PC-9 (cell line): ENCODE measurements around the gene MTG1. TPM values are rescaled to one million over a fixed set of nuclear protein-coding genes. Genes with fewer than 3 reads are reported as not detected.

Experiments
- BruUV-seq: library from RNA; stranded (reverse); fragments of 400-500 nt; replicated peaks from 2 replicates; lab custom pipeline; 2021; lab: Mats Ljungman, UMichigan
- CTCF ChIA-PET: fragments of 300-600 bp; sonication (Branson Sonifier 250); formaldehyde crosslinking; loops from one replicate; lab custom pipeline; 2022; ENCODE audit warnings: antibody characterized with exemption; lab: Charles Lee
- POLR2A ChIA-PET: fragments of 300-600 bp; sonication (Branson Sonifier 250); formaldehyde crosslinking; loops from one replicate; lab custom pipeline; 2022; ENCODE audit warnings: antibody characterized with exemption; ENCODE audit not compliant: unreplicated experiment; lab: Charles Lee
- DNase-seq, 2 experiments: peaks; one replicate each; pipeline versions ENCODE4 v3.0.0 to v3.0.0-alpha.2; 2015 to 2022; ENCODE audit warnings: mixed read lengths in 1 of 2
- H2AFZ ChIP-seq: fragments of 200-600 bp; sonication (generic); 2 replicates; pipeline ENCODE4 v1.8.1; 2017; ENCODE audit warnings: antibody characterized with exemption
- H3F3A ChIP-seq: fragments of 200-600 bp; sonication (generic); 2 replicates; pipeline ENCODE4 v1.8.1; 2017; ENCODE audit warnings: antibody characterized with exemption, mild to moderate bottlenecking, low read depth; ENCODE audit not compliant: insufficient read depth
- H3K27ac ChIP-seq: fragments of 200-600 bp; sonication (generic); 2 replicates; pipeline ENCODE4 v1.6.1; 2016; ENCODE audit warnings: mixed run types
- H3K27me3 ChIP-seq: fragments of 200-600 bp; sonication (generic); 2 replicates; pipeline ENCODE4 v1.6.1; 2016; ENCODE audit warnings: low read depth, mixed run types; ENCODE audit not compliant: insufficient read depth
- H3K36me3 ChIP-seq: fragments of 200-600 bp; sonication (generic); 2 replicates; pipeline ENCODE4 v1.6.1; 2016; ENCODE audit warnings: low read depth, mixed run types
- H3K4me1 ChIP-seq: fragments of 200-600 bp; sonication (generic); replicated peaks from 2 replicates; pipeline ENCODE4 v1.6.1; 2016; ENCODE audit warnings: mixed run types; ENCODE audit not compliant: insufficient read depth
- H3K4me2 ChIP-seq: fragments of 200-600 bp; sonication (generic); 2 replicates; pipeline ENCODE4 v1.6.1; 2017; ENCODE audit warnings: mixed run types
- H3K4me3 ChIP-seq: fragments of 200-600 bp; sonication (generic); 2 replicates; pipeline ENCODE4 v1.6.1; 2016; ENCODE audit warnings: mixed run types
- H3K79me2 ChIP-seq: fragments of 200-600 bp; sonication (generic); 2 replicates; pipeline ENCODE4 v1.6.1; 2017; ENCODE audit warnings: low read depth, mixed run types
- H3K9me2 ChIP-seq: fragments of 200-600 bp; sonication (generic); 2 replicates; pipeline ENCODE4 v1.8.1; 2017; ENCODE audit warnings: mild to moderate bottlenecking; ENCODE audit not compliant: insufficient read depth
- H3K9me3 ChIP-seq: fragments of 200-600 bp; sonication (generic); 2 replicates; pipeline ENCODE4 v1.8.1; 2016; ENCODE audit warnings: low read depth; ENCODE audit not compliant: insufficient read depth
- H4K20me1 ChIP-seq: fragments of 200-600 bp; sonication (generic); 2 replicates; pipeline ENCODE4 v1.8.1; 2017; ENCODE audit not compliant: insufficient read depth
- EZH2 ChIP-seq: fragments of 200-600 bp; sonication (generic); IDR thresholded peaks from 2 replicates; pipeline ENCODE4 v1.8.0; 2017; ENCODE audit warnings: antibody characterized with exemption, low read depth
- intact Hi-C: fragments of 100-400 bp; cut with micrococcal nuclease; formaldehyde crosslinking; loops from one replicate; pipeline ENCODE4 v1.10.0; 2022; ENCODE audit not compliant: unreplicated experiment
- total RNA-seq: library from RNA; stranded (reverse); gene quantifications from 2 replicates; pipeline ENCODE4 v1.2.3, GENCODE V29; 2021
- TF ChIP-seq, protein P1 (sequence below): fragments of 200-600 bp; sonication (generic); conservative IDR thresholded peaks from 2 replicates; pipeline ENCODE4 v1.6.1; 2017; ENCODE audit warnings: mixed run types, antibody characterized with exemption, mild to moderate bottlenecking, moderate library complexity

MTG1 gene
- total RNA-seq, 1 experiment from 2014 or later = 33.0 TPM

- ChIA-PET POLR2A (no interaction called here), CTCF (no interaction called here)
- Histone ChIP-seq H3K27ac (no peak overlapping the region), H3K4me1 (no peaks in the 10 kb centered on the region), H3K9me3 (no peaks in the 10 kb centered on the region), H3K4me3 (no peak overlapping the region), H3K27me3 (peaks cover 16% of the 10 kb centered on the region), H3K79me2 (no peaks in the 10 kb centered on the region), H3K36me3 (no peaks in the 10 kb centered on the region), H4K20me1 (no peaks in the 10 kb centered on the region), H3K4me2 (no peak overlapping the region), H2AFZ (no peak overlapping the region), H3K9me2 (no peaks in the 10 kb centered on the region), H3F3A (no peaks in the 10 kb centered on the region)
- TF ChIP-seq, protein P1, sequence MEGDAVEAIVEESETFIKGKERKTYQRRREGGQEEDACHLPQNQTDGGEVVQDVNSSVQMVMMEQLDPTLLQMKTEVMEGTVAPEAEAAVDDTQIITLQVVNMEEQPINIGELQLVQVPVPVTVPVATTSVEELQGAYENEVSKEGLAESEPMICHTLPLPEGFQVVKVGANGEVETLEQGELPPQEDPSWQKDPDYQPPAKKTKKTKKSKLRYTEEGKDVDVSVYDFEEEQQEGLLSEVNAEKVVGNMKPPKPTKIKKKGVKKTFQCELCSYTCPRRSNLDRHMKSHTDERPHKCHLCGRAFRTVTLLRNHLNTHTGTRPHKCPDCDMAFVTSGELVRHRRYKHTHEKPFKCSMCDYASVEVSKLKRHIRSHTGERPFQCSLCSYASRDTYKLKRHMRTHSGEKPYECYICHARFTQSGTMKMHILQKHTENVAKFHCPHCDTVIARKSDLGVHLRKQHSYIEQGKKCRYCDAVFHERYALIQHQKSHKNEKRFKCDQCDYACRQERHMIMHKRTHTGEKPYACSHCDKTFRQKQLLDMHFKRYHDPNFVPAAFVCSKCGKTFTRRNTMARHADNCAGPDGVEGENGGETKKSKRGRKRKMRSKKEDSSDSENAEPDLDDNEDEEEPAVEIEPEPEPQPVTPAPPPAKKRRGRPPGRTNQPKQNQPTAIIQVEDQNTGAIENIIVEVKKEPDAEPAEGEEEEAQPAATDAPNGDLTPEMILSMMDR = no peak
- TF ChIP-seq EZH2 = no peak
- no peak for DNase-seq
- intact Hi-C loops = no loop called here
- no TSS peak for BruUV-seq
These were observed 57.4 kb downstream of the MTG1 start for GRCh38 chr10:133451346-133451745.

DNA sequence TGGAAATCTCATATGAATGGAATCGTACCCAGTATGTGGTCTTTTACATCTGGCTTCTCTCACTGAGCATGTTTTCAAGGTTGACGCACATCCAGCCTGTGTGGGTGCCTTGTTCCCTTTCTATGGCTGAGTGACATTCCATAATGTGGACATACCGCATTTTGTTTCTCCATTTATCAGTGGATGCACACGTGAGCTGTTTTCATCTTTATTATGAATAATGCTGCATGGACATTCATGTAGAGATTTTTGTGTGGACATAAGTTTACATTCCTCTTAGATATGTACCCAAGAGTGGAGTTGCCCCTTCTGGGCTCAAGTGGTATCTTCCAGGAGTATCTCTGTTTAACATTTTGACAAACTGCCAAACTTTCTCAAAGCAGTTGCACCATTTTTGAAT is 58.5 kb downstream of the MTG1 start:
- ChIA-PET POLR2A (no interaction called here), CTCF (no interaction called here)
- DNase-seq = no peak
- Histone ChIP-seq H3K36me3 (no peaks in the 10 kb centered on the region), H2AFZ (no peak overlapping the region), H3F3A (no peaks in the 10 kb centered on the region), H3K27me3 (peaks cover 17% of the 10 kb centered on the region), H4K20me1 (no peaks in the 10 kb centered on the region), H3K9me3 (no peaks in the 10 kb centered on the region), H3K79me2 (no peaks in the 10 kb centered on the region), H3K9me2 (no peaks in the 10 kb centered on the region), H3K4me1 (no peaks in the 10 kb centered on the region), H3K4me2 (no peak overlapping the region), H3K4me3 (no peak overlapping the region), H3K27ac (no peak overlapping the region)
- intact Hi-C loops = no loop called here
- BruUV-seq = no TSS peak
- TF ChIP-seq EZH2 = no peak
- TF ChIP-seq, protein P1 = no peak

- Histone ChIP-seq H3K9me3 (no peaks in the 10 kb centered on the region), H3K27me3 (peaks cover 17% of the 10 kb centered on the region), H3K9me2 (no peaks in the 10 kb centered on the region), H3K27ac (no peak within 1 kb of the TSS), H2AFZ (no peak within 1 kb of the TSS), H3F3A (no peaks in the 10 kb centered on the region), H3K4me1 (no peaks in the 10 kb centered on the region), H3K36me3 (no peaks in the 10 kb centered on the region), H4K20me1 (no peaks in the 10 kb centered on the region), H3K4me3 (no peak within 1 kb of the TSS), H3K4me2 (no peak within 1 kb of the TSS), H3K79me2 (no peaks in the 10 kb centered on the region)
- POLR2A ChIA-PET = no interaction called here
- no TSS peak for BruUV-seq
- CTCF ChIA-PET = no interaction called here
- no peak for DNase-seq
- TF ChIP-seq, protein P1 = no peak
- no peak for TF ChIP-seq EZH2
- intact Hi-C loops = no loop called here
These were observed 59.7 kb downstream of the MTG1 start, which contains the start of gene SCART1 for GRCh38 chr10:133453516-133454203. TSS of gene SCART1 (plus strand) at chr10:133453945. CDS start at chr10:133453998, 53 bp downstream.
